ENCODE measurements around the gene TECTA.
A peak's percentile ranks its signal among the peaks of the same experiment; 100 is the strongest.

TECTA gene

GRCh38 chr11:121188776-121189175 lies 87.7 kb downstream of the TECTA start:
- DNase-seq (ENCODE audit: low spot score) = no peak

- DNase-seq (ENCODE audit: low spot score) = peak; percentile 3
These were observed 90.8 kb downstream of the TECTA start for GRCh38 chr11:121191818-121192217.

- DNase-seq (ENCODE audit: low spot score) = peak; percentile 60
These were observed 93.9 kb downstream of the TECTA start for GRCh38 chr11:121194731-121195596.

- no peak for DNase-seq (ENCODE audit: low spot score)
These were observed 97.4 kb downstream of the TECTA start for GRCh38 chr11:121198491-121198890.

GRCh38 chr11:121199516-121199915 lies 98.5 kb downstream of the TECTA start:
- no peak for DNase-seq (ENCODE audit: low spot score)

DNA sequence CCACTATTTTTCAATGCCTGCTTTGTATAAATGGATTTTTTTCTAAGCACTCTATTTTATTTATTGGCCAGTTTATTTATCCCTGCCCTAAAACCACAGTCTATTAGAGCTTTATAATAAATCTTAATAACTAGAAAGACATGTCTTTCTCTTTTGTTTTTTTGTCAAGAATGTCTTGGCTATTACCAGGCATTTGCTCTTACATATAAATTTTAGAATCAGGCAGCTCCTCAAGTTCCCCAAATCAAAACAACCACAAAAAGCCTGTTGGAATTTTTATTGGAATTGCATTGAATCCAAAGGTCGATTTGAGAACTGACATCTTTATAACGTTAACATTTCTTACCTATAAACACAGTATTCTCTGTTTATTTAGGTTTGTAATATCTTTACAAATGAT lies 105.8 kb downstream of the TECTA start:
- DNase-seq (ENCODE audit: low spot score) = no peak

DNA sequence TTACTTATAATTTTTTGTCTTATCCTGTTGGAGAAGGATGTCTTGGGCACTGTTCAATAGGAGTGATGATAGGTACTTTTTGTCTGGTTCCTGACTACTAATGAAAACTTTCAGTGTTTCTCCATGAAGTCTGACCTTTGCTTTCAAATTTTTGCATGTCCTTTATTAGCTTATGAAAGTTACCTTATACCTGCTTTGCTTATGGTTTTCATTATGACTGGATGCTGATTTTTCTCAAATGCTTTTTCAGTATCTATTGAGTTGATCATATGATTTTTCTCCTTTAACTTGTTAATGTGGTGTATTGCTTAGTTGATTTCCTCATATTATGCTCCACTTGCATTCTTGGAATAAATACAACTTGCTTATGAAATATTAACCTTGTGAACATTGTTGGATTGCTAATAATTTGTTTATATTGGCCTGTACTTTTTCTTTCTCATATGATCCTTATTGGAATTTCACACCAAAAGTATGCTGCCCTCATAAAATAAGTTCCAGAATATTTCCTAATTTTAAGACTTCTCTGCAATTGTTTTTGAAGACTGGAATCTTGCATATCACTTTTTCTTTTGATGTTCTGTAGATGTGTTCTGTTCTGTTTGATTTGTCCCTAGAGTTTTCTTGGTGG lies 106.6 kb downstream of the TECTA start:
- no peak for DNase-seq (ENCODE audit: low spot score)

GRCh38 chr11:121210445-121211080 lies 109.5 kb downstream of the TECTA start:
- DNase-seq (ENCODE audit: low spot score) = no peak

DNA sequence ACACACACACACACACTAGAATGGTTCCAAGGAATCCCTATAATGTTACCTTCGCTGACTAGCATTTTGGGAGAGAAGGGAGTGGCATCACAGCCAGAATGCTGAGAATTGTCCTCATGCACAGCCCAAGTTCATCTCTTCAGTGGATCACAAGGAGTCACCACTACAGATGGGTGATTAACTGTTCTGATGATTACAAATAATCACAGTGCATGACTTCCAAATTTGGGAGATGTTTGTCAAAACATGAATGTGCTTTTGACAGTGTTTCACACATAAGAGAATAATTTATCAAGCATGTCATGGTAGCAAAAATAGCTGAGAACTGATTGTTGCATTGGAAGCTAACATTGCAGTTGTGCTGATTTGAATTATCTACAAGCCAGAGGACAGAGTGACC lies 110.6 kb downstream of the TECTA start:
- no peak for DNase-seq (ENCODE audit: low spot score)

DNA sequence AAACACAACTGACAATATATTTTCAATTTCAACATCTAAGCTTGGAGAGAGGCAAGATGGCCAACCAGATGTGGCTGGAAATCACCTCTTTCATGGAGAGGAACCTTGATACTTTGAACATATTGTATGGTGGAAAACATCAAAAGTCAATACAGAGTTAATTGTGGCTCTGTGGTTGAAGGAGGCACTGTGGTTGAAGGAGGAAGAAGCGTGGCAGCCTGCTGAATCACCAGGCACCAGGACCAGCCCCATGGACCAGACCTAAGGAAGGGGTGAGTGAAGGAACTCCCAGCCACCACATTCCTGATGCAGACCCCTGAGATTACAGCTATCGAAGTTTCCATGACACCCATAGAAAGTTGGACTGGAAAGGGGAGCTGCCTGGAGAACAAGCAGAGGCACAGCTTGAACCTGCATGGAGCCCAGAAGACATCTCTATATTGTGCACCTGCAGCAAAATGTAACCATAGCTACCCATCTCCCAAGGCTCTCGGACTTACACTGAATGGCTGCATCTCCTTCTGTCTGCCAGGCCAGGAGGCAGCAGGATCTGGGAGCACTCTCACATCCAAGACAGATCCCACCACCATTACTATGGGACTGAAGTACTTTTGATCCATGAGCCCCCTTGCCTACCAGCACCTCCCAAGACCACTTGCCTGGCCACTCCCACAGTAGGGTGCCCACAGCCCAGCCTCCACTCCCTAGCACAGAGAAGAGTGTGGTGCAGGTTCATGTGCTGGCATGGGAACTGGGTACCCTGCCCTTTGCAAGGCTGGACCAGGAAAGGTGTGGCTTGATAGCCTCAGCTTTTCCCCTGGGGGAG lies 111.7 kb downstream of the TECTA start:
- no peak for DNase-seq (ENCODE audit: low spot score)

DNA sequence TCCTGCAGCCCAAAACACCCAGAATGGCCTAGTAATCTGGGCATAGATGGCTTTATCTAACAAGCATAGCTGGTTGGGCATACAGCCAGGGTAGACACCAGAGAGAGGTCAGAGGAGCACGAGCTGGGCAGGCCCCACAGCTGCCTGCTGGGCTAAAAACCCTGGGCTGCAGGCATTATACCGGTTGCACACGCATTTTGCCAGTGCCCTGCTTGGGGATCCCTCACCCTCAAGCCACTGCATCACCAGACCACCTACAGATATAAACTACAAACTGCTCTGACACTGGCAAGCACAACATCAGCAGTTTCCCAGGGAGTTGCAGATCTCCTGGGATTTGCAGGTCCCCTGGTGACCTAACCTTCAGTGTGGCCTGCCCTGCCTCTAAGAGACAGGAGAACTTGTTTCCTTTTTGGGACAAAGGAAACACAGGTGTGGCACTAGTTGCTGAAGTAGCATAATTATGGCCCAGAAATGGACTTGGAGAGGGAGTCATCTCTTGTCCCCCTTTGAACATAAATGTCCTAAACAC lies 112.4 kb downstream of the TECTA start:
- no peak for DNase-seq (ENCODE audit: low spot score)

- no peak for DNase-seq (ENCODE audit: low spot score)
These were observed 113.8 kb downstream of the TECTA start for GRCh38 chr11:121214861-121215260.

DNA sequence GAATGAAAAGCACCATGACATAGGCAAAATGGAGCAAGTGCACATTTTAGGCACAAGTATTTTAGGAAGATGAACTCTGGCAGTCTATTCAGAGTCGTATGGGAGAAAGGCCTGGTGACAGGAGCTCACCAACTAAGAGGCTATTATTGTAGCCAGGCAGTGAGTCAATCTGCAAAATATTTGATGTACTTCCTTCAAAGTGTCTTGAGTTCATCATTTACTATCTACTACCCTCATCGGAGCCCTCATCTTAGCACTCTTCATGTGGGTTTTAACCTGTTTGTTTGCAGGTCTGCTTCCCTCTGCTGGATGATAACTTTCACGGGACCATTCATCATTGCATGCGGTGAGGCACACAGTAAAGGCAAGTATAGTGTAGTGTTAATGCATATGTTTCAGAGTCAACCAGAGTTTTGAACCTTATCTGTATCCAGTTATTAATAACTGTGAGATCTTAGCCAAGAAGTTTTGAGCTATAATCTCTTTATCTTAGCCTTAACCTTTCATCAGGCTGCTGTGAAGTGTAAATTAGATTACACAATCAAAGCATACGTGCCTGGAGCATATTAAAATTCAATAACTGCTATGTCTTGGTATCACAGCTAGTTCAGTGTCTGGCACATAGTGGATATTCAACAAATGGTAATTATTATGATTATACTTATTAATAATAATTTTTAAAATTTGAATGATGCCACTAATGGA lies 120.6 kb downstream of the TECTA start:
- no peak for DNase-seq (ENCODE audit: low spot score)

DNA sequence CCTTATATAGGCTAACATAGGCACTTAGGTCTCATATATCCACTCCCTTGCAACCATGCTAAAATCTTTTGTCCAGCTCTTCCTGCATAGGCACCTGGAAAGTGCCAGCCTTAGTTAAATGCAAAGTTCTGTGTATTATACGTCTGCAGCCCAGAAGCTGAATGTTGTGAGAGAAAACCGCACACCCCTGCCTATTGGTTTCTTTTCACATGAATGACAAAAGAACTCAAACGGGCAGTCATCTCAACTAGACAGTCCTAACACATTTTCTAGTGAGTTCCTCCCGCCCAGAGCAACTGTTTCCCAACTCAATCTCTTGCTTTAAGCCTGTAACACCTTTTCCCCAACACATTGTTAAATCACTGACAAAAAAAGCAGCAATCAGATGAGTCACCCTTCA lies 122.1 kb downstream of the TECTA start:
- DNase-seq (ENCODE audit: low spot score) = no peak

DNA sequence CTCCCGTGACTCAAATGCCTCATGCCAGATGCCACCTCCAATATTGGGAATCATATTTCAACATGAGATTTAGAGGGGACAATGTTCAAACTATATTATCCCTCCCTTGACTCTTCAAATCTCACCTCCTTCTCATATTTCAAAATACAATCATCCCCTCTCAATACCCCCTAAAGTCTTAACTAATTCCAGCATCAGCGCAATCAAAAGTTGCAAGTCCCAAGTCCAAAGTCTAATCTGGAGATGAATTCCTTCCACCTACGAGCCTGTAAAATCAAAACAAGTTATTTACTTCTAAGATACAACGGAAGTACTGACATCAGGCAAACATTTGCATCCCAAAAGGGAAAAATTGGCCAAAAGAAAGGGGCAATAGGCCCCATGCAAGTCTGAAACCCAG lies 124.3 kb downstream of the TECTA start:
- no peak for DNase-seq (ENCODE audit: low spot score)

GRCh38 chr11:121226415-121227263 lies 125.6 kb downstream of the TECTA start:
- DNase-seq (ENCODE audit: low spot score) = no peak

- no peak for DNase-seq (ENCODE audit: low spot score)
These were observed 127.8 kb downstream of the TECTA start for GRCh38 chr11:121228851-121229250.

GRCh38 chr11:121229495-121230215 lies 128.6 kb downstream of the TECTA start:
- DNase-seq (ENCODE audit: low spot score) = no peak

DNA sequence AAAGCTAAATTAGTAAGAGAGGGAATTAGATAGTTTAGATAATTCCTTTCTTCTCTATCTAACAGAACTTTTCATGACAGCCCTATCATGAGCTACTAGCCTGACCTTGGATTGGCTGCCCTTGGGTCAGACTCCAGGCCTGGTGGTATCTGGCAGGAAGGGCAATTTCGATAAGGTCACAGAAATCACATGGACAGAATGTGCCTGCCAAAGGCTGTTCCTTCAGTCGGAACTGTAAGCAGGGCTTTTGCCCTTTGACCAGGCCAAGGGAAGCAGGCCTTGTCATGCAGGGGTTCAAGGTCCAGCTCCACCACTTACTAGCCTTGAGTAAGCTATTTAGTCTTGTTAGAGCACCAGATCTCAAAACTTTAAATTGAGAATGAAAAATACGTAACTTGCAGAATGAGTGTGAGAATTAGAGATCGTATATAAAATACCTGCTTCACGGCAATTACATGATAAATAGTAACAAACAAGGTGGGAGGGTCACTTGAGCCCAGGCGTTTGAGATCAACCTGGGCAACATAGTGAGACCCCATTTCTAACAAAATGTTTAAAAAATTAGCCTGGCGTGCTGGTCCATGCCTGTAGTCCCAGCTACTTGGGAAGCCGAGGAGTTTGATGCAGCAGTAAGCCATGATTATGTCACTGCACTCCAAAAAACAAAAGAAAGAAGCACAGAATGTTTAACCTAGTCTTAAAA lies 130.7 kb downstream of the TECTA start:
- DNase-seq (ENCODE audit: low spot score) = no peak

Measured in globus pallidus (tissue), 1 donor.